Loucy (cell line): ENCODE data around the gene ADAMTS8.

Experiments used
- EZH2phosphoT487 ChIP-seq: fragments of 200-600 bp; IDR thresholded peaks from 2 replicates; pipeline ENCODE4 v1.6.1; 2018; ENCODE audit warnings: antibody characterized with exemption, mild to moderate bottlenecking, moderate library complexity, borderline replicate concordance
- TF ChIP-seq, protein P1 (sequence below): fragments of 200-600 bp; sonication (generic); conservative IDR thresholded peaks from 2 replicates; pipeline ENCODE4 v1.5.1; 2014; ENCODE audit warnings: mild to moderate bottlenecking, antibody characterized with exemption, low read length

DNA sequence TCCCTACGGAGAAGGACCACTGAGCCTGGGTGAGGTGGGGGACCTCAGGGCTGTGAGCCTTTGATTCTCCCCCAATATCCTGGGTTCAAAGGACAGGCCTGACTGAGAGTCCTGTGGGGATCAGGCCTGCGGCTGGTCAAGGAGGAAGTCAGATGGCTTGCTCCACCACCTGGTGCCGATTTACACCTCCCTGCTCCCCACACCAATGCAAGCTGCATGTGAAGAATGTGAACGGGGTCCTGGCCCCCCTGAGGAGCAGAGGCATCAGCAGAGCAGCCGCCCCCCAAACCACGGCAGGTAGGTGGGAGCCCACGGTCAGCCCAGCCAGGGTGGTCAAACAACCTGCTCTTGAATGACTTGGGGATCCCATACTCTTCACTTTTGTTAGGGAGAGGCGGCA lies 6.7 kb downstream of the ADAMTS8 start:
- TF ChIP-seq, protein P1, sequence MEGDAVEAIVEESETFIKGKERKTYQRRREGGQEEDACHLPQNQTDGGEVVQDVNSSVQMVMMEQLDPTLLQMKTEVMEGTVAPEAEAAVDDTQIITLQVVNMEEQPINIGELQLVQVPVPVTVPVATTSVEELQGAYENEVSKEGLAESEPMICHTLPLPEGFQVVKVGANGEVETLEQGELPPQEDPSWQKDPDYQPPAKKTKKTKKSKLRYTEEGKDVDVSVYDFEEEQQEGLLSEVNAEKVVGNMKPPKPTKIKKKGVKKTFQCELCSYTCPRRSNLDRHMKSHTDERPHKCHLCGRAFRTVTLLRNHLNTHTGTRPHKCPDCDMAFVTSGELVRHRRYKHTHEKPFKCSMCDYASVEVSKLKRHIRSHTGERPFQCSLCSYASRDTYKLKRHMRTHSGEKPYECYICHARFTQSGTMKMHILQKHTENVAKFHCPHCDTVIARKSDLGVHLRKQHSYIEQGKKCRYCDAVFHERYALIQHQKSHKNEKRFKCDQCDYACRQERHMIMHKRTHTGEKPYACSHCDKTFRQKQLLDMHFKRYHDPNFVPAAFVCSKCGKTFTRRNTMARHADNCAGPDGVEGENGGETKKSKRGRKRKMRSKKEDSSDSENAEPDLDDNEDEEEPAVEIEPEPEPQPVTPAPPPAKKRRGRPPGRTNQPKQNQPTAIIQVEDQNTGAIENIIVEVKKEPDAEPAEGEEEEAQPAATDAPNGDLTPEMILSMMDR = no peak
- TF ChIP-seq EZH2phosphoT487 = no peak
